ENCODE results near the gene MAST2. TPM values are rescaled to one million over a fixed set of nuclear protein-coding genes. Genes with fewer than 3 reads are reported as not detected.

Gene MAST2
- total and polyA plus RNA-seq, 9 of the 15 experiments (the other 6 are each of a cell fraction or from before 2014, with no cell fraction given), result 0.73 to 32.0 (median 17.8) TPM

GRCh38 chr1:45848714-45849113 lies 45.3 kb downstream of the MAST2 start (continued):
- no peak for TF ChIP-seq KLF1 (tag; IDR thresholded peaks at IDR 0.05)
- no peak for TF ChIP-seq ZNF133 (CRISPR knock-in tag; IDR thresholded peaks at IDR 0.05)
- TF ChIP-seq ZNF561 (CRISPR knock-in tag; conservative IDR thresholded peaks at IDR 0.05), result no peak
- TF ChIP-seq, protein P1, sequence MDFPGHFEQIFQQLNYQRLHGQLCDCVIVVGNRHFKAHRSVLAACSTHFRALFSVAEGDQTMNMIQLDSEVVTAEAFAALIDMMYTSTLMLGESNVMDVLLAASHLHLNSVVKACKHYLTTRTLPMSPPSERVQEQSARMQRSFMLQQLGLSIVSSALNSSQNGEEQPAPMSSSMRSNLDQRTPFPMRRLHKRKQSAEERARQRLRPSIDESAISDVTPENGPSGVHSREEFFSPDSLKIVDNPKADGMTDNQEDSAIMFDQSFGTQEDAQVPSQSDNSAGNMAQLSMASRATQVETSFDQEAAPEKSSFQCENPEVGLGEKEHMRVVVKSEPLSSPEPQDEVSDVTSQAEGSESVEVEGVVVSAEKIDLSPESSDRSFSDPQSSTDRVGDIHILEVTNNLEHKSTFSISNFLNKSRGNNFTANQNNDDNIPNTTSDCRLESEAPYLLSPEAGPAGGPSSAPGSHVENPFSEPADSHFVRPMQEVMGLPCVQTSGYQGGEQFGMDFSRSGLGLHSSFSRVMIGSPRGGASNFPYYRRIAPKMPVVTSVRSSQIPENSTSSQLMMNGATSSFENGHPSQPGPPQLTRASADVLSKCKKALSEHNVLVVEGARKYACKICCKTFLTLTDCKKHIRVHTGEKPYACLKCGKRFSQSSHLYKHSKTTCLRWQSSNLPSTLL (IDR thresholded peaks at IDR 0.05), result no peak
- no peak for TF ChIP-seq ZHX1 (conservative IDR thresholded peaks at IDR 0.05; ENCODE audit: low read length)
- no peak for TF ChIP-seq DLX4 (CRISPR knock-in tag; IDR thresholded peaks at IDR 0.05)
